ENCODE data around the gene CLN3.
"Not testable (repeated sequence)": the region's sequence is repeated elsewhere in the genome, so short reads cannot be mapped to it uniquely, and the experiment has no call there.

Gene CLN3

DNA sequence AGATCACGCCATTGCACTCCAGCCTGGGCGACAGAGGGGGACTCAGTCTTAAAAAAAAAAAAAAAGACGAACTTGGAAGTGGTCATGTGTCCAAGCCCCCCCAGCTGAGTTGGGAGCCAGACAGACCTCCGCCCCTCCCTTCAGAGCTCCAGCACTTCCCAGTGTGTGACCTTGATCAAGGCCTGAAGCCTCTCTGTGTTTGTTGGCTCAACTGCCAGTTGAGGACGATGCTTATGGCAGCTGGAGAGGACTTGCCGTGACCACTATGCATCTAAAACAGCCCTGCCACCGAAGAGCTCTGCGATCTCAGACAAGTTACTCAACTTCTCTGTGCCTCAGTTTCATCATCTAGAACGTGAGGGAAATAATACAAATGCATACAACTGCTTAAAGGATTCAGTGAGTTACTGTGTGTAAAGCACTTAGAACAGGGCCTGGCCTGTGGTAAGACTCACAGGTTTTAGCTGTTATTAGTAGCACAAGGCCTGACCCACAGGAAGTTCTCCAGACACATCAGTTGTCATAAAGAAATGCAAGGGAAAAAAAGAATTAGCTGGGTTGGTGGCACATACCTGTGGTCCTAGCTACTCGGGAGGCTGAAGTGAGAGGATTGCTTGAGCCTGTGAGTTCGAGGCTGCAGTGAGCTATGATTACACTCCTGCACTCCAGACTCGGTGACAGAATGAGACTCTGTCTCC, 21.8 kb upstream of the CLN3 start:
- no peak for DNase-seq (ENCODE audit: low spot score)

DNA sequence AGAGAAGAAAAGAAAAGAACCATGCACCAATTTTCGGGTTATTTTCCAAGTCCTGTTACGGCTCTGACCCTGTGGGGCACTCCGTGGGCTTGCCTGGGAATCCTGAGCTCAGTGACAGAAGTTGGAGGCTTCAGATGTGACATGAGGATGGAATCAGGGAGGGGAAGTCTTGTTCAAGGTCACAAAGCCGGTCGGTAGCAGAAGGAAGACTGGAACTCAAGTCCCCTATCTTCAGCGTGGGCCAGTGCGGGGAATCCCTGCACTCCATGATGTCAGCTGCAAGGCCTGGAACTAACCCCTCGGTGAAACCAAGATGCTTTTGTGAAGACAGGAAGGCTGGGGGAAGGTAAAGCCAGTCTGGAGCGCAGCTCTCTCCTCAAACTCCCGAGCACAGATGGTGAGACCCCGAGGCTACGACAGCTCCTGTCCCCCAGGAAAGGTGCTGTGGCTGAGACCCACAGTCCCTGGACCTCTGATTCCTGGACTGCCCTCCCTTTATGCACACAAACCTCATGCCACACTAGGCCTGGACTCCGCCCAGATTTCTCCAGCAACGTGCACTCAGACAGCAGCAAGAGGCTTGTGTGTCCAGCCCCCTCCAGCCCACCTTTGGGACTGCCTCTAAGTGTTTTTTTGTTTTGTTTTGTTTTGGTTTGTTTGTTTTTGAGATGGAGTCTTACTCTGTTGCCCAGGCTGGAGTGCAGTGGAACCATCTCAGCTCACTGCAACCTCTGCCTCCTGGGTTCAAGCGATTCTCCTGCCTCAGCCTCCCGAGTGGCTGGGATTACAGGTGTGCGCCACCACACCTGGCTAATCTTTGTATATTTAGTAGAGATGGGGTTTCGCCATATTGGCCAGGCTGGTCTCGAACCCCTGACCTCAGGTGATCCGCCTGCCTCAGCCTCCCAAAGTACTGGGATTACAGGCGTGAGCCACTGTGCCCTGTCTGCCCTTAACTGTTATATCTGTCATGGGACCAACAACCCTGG, 20.2 kb upstream of the CLN3 start:
- DNase-seq (ENCODE audit: low spot score): no peak

DNA sequence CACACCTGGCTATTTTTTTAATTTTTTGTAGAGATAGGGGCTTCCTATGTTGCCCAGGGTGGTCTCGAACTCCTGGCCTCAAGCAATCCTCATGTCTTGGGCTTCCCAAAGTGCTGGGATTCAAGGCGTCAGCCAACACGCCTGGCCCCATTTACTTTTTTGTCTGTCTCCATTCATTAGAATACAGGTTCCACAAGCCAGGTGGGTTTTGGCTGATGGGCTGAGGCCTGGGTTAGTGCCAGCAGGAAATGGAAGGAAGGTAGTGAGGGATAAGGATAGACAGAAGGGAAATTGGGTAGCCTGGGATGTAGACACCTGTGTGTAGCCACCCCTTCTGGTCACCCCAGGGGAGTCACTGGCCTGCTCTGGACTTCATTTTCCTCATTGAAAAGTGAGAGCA, 19.2 kb upstream of the CLN3 start:
- no peak for DNase-seq (ENCODE audit: low spot score)

DNA sequence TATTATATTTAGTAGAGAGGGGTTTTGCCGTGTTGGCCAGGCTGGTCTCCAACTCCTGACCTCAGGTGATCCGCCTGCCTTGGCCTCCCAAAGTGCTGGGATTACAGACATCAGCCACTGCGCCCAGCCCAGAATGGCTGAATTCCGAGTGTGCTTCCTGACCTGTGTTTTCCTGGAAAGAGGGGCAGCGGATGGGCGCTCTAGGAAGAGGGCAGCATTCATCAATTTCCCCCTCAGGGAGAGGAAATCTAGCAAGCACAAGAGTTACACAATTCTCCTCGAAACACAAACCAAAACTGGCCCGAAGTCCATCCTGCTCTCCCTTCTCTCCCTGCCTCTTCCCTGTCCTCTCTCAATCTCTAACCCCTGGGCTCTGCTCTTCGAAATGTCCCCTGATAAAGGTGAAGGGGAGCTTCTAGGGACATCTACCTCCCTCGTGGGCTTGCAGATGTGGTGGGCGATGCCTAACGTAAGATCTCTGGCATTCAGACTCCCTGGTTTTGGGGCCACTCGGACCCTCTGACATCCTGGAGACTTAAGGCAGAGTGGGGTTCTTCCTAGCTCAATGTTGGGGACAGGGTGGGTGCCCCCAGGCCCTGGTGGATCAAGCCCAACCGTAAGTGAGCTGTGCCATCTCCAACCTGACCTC, 13.7 kb upstream of the CLN3 start:
- no peak for DNase-seq (ENCODE audit: low spot score)

DNA sequence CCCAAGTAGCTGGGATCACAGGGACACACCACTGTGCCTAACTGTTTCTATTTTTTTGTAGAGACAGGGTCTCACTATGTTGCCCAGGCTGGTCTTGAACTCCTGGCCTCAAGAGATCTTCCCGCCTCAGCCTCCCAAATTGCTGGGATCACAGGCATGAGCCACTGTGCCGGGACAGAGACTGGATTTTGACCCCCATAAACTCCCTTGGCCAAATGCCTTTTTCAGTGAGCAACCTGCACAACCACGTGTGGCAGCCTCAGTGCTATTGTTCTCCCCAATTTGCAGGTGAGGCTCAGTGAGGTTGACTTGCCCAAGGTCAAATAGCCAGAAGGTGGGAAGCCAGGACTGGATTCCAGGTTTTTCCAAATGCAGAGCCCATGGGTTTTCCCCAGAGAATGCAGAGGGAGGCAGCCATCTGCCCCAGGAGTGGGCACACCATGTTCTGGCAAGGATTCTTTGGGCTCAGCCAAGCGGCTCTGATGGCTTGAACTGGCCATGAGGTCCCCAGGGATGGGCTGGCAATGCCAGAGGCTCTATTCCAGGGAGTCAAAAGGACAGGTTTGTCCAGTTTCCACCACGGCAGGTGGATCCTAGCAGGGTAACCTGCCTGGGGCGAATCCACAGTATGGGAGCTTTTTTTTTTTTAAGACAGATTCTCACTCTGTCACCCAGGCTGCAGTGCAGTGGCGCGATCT, 13.0 kb upstream of the CLN3 start:
- no peak for DNase-seq (ENCODE audit: low spot score)

DNA sequence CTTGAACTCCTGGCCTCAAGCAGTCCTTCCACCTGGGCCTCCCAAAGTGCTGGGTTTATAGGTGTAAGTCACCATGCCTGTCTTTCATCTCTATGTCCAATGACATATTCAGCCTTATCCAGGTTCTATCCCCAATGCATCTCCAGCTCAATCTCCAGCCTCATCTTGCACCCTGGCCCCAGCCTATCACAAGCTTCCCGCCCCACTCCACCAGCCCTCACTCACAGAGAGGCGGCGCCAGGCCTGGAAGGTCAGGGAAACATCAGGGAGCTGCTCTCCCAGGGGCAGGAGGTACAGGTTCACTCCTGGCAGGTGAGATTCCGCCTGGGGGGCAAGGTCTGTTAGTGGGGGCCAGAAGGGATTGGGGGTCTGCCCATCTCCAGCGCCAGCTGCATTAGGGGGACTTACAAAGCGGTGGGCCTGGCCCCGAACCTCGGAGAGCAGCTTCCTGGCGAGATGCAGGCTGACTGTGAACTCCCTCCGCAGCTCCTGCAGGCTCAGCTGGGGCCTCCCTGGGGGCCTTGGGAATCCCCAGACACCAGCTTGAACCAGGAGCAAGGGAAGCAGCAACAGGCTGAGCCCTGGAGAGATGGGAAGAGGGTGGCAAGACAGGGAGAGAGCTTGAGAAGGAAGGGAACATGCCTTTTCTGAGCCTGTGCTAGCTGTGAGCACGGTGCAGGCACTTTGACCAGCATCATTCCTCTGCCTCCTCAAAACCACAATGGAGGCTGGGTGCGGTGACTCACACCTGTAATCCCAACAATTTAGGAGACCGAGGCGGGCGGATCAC, 11.8 kb upstream of the CLN3 start:
- no peak for DNase-seq (ENCODE audit: low spot score)

DNA sequence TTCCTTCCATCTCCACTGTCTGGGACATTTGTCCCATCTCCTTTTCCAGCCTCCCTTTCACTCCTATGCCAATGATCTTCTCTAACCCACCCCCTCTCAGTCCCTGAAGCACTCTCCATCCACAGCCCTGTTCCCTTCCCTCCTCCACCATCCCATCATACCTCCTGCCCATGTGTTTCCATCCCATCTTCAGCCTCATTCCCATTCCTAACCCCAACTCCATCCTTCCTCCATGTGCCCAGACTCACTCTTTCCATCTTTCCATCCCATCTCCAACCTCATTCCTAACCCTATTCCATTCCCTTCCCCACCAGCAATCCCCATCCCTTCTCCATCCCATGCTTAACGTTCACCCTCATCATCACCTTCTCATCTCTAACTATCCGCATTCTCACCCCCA, 10.4 kb upstream of the CLN3 start:
- no peak for DNase-seq (ENCODE audit: low spot score)

DNA sequence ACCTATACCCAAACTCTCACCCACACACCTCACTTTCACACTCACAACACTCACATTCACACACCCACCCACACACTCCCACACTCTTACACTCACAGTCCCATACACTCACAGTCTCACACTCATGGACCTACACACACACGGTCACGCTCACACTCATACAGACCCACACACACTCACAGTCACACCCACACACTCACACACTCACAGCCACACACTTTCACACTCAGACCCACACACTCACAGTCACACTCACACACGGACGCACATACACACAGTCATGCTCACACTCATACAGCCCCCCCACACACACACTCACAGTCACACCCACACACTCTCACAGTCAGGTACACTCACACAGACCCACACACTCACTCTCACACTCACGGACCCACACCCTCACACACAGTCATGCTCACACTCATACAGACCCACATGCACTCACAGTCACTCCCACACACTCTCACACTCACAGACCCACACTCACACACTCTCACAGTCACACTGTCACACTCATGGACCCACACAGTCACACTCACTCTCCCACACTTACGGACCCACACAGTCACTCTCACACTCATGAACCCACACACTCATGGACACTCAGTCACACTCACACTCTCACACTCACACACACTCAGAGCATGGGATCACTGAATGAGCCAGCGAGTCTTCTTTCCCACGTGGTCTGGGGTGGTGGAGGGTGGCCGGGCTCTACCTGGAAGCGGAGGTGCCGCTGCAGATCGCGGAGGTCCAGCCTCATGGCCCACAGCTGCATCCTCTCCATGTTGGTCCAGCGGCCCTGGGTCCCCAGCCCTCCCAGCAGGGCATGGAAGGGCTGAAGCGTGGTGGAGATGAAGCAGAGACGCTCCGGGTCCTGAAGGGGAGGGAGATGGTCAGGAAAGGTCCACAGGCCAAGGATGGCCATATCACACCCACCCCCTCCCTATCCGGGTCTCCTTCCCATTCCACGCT, 9.7 kb upstream of the CLN3 start:
- no peak for DNase-seq (ENCODE audit: low spot score)

DNA sequence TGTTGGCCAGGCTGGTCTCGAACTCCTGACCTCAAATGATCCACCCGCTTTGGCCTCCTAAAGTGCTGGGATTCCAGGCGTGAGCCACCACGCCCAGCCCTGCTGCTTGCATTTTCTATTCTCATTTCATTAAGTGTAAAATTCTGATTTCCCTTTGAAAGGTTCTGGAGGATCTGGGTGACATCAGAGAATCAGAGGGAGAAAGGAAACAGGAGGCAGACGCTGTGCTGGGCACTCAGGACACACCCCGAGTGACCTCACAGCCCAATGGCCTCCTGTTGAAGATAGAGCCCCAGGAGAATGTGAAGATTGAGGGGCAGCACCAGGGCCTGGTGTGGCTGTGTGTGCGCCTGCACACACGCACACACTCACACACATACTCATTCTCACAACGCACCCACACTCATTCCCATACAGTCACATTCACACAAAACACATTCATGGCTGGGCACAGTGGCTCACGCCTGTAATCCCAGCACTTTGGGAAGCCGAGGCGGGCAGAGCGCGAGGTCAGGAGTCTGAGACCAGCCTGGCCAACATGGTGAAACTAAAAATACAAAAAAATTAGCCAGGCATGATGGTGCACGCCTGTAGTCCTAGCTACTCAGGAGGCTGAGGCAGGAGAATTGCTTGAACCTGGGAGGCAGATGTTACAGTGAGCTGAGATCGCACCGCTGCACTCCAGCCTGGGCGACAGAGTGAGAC, 8.8 kb upstream of the CLN3 start:
- not testable (repeated sequence) for DNase-seq (ENCODE audit: low spot score)

DNA sequence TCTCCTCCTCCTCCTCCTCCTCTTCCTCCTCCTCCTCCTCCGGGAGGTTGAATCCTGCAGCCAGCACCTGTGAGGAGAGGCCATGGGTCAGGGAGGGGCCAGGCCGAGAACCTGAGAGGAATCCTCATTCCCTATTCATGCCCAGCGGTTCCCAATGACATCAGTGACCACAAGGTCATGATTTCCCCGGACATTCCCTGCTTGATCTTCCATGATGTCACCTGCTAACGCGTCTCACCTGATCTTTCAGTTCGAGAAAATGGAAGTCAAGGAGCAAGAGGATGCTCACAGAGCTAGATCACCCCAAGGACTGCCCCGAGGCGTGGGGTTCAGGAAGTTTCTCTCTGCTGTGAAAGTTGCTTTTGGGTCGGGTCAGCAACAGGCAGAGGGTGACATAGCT, 8.0 kb upstream of the CLN3 start:
- no peak for DNase-seq (ENCODE audit: low spot score)

DNA sequence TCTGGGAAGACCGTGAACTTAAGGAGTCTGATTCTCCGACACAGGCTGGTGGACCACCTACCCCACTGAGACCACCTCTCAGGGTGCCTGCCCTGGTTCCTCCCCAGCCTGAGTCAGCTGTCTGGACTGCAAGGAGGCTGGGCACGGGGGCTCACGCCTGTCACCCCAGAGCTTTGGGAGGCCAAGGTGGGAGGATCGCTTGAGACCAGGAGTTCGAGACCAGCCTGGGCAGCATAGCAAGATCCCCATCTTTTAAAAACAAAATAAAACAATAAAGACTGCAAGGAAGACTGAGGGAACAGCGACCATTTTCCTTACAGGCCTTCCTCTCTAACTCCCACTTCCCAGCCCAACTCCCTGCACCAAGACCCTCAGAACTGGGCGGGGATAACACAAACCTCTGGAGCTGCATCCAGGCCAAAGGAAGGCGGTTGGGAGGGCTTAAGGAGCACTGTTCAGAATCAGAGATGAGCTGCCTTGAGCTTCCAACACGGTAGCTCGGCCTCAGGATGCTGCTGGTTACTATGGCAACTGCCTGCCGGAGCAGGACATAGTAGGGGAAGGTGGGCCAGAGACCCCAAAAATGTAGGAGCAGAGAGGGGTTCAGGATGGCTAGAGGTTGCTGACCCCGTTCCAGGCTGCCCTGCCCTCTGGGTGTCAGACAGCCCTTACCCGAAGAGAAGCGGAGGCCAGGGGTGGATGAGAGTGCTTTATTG, 7.0 kb upstream of the CLN3 start:
- DNase-seq (ENCODE audit: low spot score): no peak

DNA sequence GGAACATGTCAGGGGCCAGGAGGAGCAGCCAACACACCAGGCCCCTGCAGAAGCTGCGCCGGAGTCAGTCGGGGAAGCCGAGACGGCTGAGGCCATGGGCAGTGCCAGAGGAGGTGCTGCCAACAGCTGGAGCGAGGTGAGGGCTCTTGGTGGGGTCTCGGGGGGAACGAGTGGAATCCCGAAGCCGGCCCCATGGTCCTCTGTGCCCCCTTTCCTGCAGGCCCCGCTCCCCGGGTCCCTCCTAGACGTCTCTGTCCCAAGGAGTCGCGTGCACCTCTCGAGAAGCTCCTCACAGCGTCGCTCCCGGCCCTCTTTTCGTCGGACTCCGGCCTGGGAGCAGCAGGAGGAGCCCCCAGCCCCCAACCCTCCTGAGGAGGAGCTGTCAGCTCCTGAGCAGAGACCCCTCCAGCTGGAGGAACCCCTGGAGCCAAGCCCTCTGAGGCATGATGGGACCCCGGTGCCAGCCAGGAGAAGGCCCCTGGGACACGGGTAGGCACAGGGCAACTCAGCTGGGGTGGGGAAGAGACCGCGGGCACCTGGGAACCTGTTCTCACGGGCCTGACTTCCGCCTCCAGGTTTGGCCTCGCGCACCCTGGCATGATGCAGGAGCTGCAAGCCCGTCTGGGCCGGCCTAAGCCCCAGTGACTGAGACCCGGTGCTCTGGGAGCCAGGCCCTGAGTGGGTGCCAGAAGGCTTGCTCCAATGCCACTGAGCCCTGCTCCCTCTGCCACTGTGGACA, 6.2 kb upstream of the CLN3 start:
- DNase-seq (ENCODE audit: low spot score): no peak

DNA sequence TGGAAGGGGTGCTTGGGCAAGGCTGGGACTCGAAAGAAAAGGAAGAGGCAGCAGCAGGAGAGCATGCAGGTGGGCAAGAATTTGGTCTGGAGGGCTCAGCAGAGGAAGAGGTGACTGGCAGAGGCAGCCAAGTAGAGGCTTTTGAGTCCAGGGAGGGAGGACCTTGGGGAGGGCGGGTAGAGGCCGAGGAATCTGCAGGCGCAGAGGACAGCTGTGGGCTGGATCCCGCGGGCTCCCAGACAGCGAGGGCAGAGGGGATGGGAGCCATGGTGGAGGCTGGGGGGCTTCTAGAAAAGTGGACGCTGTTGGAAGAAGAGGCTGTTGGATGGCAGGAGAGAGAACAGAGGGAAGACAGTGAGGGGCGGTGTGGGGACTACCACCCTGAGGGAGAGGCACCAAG, 5.5 kb upstream of the CLN3 start:
- no peak for DNase-seq (ENCODE audit: low spot score)

DNA sequence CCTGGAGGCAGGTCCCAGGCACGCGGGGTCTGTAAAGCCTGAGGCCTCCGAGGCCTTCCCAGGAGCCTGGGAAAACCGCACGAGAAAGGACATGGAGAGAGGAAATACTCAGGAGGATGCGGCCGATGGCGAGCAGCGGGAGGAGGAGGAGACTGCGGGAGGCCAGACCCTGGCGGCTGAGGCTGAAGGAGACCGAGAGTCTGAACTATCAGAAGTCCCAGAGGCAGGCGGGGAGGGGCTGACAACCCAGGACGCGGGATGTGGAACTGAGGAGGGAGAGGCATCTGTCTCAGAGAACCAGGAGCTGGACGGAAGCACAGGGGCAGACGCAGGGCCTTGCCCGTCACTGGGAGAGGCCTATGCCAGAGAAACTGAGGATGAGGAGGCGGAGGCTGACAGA, 5.0 kb upstream of the CLN3 start:
- DNase-seq (ENCODE audit: low spot score): no peak

DNA sequence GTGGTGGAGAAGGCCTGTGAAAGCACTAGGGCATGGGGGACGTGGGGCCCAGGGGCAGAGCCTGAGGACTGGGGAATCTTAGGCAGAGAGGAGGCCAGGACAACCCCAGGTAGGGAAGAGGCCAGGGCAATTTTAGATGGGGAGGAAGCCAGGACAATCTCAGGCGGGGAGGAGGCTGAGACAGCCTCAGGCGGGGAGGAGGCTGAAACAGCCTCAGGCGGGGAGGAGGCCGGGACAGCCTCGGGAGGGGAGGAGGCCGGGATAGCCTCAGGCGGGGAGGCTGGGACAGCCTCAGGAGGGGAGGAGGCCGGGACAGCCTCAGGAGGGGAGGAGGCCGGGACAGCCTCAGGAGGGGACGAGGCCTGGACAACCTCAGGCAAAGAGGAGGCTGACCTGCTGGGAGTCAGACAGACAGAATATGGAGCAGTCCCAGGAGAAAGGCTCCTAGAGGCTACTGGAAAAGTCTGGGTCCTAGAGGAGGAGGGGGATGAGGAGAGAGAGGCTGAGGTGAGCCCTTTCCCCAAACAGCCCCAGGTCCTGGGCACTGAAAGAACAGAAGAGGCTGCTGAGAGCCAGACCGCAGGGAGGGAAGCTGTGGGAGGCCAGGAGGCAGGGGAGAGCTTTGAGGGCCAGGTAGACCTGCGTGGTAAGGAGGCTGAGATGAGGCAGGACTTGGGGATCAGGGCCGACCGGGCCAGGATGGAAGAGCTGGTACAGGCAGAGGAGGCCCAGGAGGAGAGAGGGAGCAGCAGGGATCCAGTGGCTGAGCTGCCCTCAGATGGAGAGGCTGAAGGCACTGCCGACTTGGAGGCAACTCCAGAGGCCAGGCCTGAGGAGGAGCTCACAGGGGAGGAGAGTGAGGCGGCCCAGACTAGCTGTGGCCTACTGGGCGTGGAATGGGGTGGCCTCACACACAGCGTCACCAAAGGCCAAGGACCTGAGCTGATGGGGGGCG, 4.2 kb upstream of the CLN3 start:
- DNase-seq (ENCODE audit: low spot score): no peak

DNA sequence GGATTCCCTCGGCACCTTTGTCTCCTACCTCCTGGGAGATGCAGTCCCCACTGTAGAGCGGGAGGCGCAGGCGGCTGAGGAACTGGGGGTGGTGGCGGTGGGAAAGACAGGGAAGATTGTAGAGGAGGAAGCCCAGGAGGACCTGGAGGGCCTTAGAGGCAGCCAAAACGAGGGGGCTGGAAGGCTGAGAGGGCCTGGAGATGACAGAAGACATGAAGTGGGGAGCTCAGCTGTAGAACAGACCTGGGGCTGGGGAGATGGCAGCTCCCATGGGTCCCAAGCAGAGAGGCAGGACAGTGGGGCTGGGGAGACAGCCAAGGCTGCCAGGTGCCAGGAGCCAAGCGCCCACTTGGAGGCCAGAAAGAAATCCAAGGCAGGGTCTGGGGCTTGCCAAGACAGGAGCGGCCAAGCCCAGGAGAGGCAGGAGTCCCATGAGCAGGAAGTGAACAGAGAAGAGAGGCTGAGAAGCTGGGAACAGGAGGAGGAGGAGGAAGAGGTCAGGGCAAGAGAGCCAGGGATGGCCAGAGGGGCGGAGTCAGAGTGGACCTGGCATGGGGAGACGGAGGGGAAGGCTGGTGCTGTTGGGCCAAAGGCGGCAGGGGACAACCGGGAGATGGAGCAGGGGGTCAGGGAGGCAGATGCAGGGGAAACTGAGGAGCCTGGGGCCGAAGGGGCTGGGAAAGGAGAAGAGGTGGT, 3.4 kb upstream of the CLN3 start:
- DNase-seq (ENCODE audit: low spot score): no peak
